Liver (tissue), 9 donors: ENCODE results near the gene DARS1. TPM values are rescaled to one million over a fixed set of nuclear protein-coding genes. Genes with fewer than 3 reads are reported as not detected.

ENCODE experiments used
- DNase-seq: peaks from one replicate; pipeline ENCODE4 v3.0.0-alpha.2; 2017; ENCODE audit warnings: low spot score
- H3K27ac ChIP-seq, 2 donors: one replicate each; pipeline ENCODE4 v1.7.0; 2013; ENCODE audit warnings: inconsistent platforms in 2 of 2, low read length in 2 of 2, control low read depth in 1 of 2, low read depth in 1 of 2, mild to moderate bottlenecking in 1 of 2
- H3K27me3 ChIP-seq, 4 donors: one replicate each; pipeline versions ENCODE4 v1.6.1 to v1.7.0; 2013; ENCODE audit warnings: low read length in 3 of 4, inconsistent platforms in 1 of 4, mild to moderate bottlenecking in 1 of 4, moderate library complexity in 1 of 4; ENCODE audit not compliant: control insufficient read depth in 4 of 4, insufficient read depth in 4 of 4
- H3K36me3 ChIP-seq, 4 donors: one replicate each; pipeline versions ENCODE4 v1.6.1 to v1.7.0; 2013; ENCODE audit warnings: low read length in 3 of 4, mild to moderate bottlenecking in 3 of 4, low read depth in 1 of 4, moderate library complexity in 1 of 4; ENCODE audit not compliant: control insufficient read depth in 4 of 4, insufficient read depth in 3 of 4
- H3K4me1 ChIP-seq, 4 donors: one replicate each; pipeline versions ENCODE4 v1.6.1 to v1.7.0; 2013; ENCODE audit warnings: low read length in 3 of 4, mild to moderate bottlenecking in 3 of 4, moderate library complexity in 1 of 4; ENCODE audit not compliant: control insufficient read depth in 4 of 4, insufficient read depth in 4 of 4
- H3K4me3 ChIP-seq, 3 donors: one replicate each; pipeline versions ENCODE4 v1.6.1 to v1.7.0; 2013; ENCODE audit warnings: low read length in 3 of 3, control low read depth in 1 of 3, low read depth in 1 of 3, mild to moderate bottlenecking in 1 of 3
- H3K9ac ChIP-seq, 2 donors: one replicate each; pipeline ENCODE4 v1.7.0; 2013; ENCODE audit warnings: low read length in 2 of 2, mild to moderate bottlenecking in 2 of 2, moderate library complexity in 2 of 2, control low read depth in 1 of 2, low read depth in 1 of 2
- H3K9me3 ChIP-seq, 4 donors: one replicate each; pipeline versions ENCODE4 v1.6.1 to v1.7.0; 2013; ENCODE audit warnings: low read length in 3 of 4; ENCODE audit not compliant: control insufficient read depth in 4 of 4
- EGR1 ChIP-seq, 2 donors: IDR thresholded peaks; 2 replicates each; pipeline ENCODE4 v1.6.1; 2016 to 2018; ENCODE audit warnings: antibody characterized with exemption in 2 of 2, low read depth in 2 of 2
- FOXA2 ChIP-seq: IDR thresholded peaks from 2 replicates; pipeline ENCODE4 v1.6.1; 2016; ENCODE audit warnings: antibody characterized with exemption
- GABPA ChIP-seq, 2 donors: IDR thresholded peaks in 1 of 2; conservative IDR thresholded peaks in 1 of 2; 2 replicates each; pipeline ENCODE4 v1.6.1; 2016; ENCODE audit warnings: antibody characterized with exemption in 2 of 2, mild to moderate bottlenecking in 1 of 2, moderate library complexity in 1 of 2
- HNF4A ChIP-seq, 2 donors: conservative IDR thresholded peaks; 2 replicates each; pipeline ENCODE4 v1.6.1; 2016; ENCODE audit warnings: antibody characterized with exemption in 2 of 2, mild to moderate bottlenecking in 2 of 2
- HNF4G ChIP-seq: IDR thresholded peaks from 2 replicates; pipeline ENCODE4 v1.6.1; 2016; ENCODE audit warnings: antibody characterized with exemption
- NR2F2 ChIP-seq: IDR thresholded peaks from 2 replicates; pipeline ENCODE4 v1.6.1; 2016; ENCODE audit warnings: antibody characterized with exemption
- RXRA ChIP-seq, 2 donors: IDR thresholded peaks; 2 replicates each; pipeline ENCODE4 v1.6.1; 2017 to 2018; ENCODE audit warnings: antibody characterized with exemption in 2 of 2, mild to moderate bottlenecking in 1 of 2
- WGBS: extraction: QIAGEN DNeasy Blood & Tissue Kit; methylation state at CpG from one replicate; pipeline ENCODE4 v1.1.7; 2013; 5-methylcytosine and 5-hydroxymethylcytosine counted together
- polyA plus RNA-seq, 2 donors: library from polyadenylated mRNA; stranded (reverse) in 1 of 2; unstranded in 1 of 2; fragments of 200-250 nt in 1 of 2; fragments of >200 nt in 1 of 2; fragmentation: Nextera tagmentation in 1 of 2; extraction: Ambion mirVana in 1 of 2; gene quantifications; one replicate each; pipeline versions ENCODE4 v1.2.1 to v1.2.3, GENCODE V29; 2013 to 2015
- total RNA-seq, 2 donors: library from RNA; depleted of rRNA; stranded (reverse); fragments of >200 nt; gene quantifications; one replicate each; pipeline ENCODE4 v1.2.3, GENCODE V29; 2014
- TF ChIP-seq, protein P1 (sequence below): IDR thresholded peaks from 2 replicates; pipeline ENCODE4 v1.6.1; 2016; ENCODE audit warnings: antibody characterized with exemption, mild to moderate bottlenecking
- TF ChIP-seq, protein P2 (sequence below): IDR thresholded peaks from 2 replicates; pipeline ENCODE4 v1.6.1; 2016; ENCODE audit warnings: antibody characterized with exemption
- donor health status: healthy.
- donor health status: healthy.
- donor health status: healthy.
- donor health status: healthy.
- donor health status: healthy.

DARS1 gene
- total and polyA plus RNA-seq, 4 donors = 25.0 to 44.1 (median 32.6) TPM

DNA sequence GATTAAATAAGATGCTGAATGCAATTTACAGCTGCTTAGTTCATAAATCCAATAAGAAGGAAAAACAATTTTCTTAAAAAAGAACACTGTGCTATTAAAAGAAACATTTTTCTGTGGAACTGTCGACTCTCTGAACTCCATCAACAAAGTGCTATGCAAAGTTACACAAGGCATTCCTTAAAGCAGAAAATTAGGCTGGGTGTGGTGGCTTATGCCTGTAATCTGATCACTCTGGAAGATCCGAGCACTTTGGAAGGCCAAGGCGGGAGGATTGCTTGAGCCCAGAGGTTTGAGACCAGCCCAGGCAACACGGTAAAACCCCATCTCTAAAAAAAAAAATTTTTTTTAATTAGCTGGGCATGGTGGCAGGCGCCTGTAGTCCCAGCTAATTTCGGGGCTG is 122.2 kb downstream of the DARS1 start (continued):
- TF ChIP-seq, protein P1, sequence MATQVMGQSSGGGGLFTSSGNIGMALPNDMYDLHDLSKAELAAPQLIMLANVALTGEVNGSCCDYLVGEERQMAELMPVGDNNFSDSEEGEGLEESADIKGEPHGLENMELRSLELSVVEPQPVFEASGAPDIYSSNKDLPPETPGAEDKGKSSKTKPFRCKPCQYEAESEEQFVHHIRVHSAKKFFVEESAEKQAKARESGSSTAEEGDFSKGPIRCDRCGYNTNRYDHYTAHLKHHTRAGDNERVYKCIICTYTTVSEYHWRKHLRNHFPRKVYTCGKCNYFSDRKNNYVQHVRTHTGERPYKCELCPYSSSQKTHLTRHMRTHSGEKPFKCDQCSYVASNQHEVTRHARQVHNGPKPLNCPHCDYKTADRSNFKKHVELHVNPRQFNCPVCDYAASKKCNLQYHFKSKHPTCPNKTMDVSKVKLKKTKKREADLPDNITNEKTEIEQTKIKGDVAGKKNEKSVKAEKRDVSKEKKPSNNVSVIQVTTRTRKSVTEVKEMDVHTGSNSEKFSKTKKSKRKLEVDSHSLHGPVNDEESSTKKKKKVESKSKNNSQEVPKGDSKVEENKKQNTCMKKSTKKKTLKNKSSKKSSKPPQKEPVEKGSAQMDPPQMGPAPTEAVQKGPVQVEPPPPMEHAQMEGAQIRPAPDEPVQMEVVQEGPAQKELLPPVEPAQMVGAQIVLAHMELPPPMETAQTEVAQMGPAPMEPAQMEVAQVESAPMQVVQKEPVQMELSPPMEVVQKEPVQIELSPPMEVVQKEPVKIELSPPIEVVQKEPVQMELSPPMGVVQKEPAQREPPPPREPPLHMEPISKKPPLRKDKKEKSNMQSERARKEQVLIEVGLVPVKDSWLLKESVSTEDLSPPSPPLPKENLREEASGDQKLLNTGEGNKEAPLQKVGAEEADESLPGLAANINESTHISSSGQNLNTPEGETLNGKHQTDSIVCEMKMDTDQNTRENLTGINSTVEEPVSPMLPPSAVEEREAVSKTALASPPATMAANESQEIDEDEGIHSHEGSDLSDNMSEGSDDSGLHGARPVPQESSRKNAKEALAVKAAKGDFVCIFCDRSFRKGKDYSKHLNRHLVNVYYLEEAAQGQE = no peak
- TF ChIP-seq HNF4G (no peak), FOXA2 (no peak), RXRA (IDR thresholded peaks at IDR 0.05) (no peak), HNF4A (conservative IDR thresholded peaks at IDR 0.05) (no peak)

DNA sequence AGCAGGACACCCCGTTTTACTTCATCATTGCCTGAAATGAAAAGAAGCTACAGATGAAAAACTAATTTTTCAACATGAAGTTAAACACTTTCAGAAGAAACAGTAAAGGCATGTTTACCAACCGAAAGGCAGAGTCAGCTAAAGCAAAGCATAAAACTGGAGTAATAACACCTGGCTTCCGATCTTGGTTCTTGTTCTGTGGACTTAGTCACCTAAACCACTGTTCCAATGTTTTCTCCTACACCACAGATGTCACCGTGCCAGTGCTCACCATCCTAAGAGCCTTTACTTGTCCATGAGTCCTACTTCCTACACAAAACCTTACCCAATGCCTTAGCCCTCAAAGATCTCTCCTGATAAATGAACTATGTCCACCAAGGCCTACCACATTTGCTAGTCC is 122.7 kb downstream of the DARS1 start:
- no peak overlapping the region for H3K9ac ChIP-seq
- no peaks in the 10 kb centered on the region for H3K27me3 ChIP-seq
- peaks cover 4 to 21% (median 15%) of the 10 kb centered on the region in 4 donors for H3K36me3 ChIP-seq
- no peak for DNase-seq
- TF ChIP-seq, protein P2, sequence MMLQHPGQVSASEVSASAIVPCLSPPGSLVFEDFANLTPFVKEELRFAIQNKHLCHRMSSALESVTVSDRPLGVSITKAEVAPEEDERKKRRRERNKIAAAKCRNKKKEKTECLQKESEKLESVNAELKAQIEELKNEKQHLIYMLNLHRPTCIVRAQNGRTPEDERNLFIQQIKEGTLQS = no peak
- no peak for TF ChIP-seq FOXA2
- TF ChIP-seq NR2F2 = no peak
- no peak for TF ChIP-seq GABPA (IDR thresholded peaks at IDR 0.05 in 1 of 2, conservative IDR thresholded peaks at IDR 0.05 in 1 of 2)
- no peak for TF ChIP-seq HNF4G
- no peak for TF ChIP-seq EGR1 (IDR thresholded peaks at IDR 0.05; ENCODE audit: low read depth in 2 of 2)
- WGBS = 94% methylated on average over 4 of the region's 4 CpGs
- no peak overlapping the region for H3K4me3 ChIP-seq
- H3K4me1 ChIP-seq = no peaks in the 10 kb centered on the region
- no peaks in the 10 kb centered on the region for H3K9me3 ChIP-seq
- no peak overlapping the region for H3K27ac ChIP-seq

Other genes starting within 250 kb of the DARS1 start
- gene UBXN4, start 243.8 kb downstream of the DARS1 start, total RNA-seq = 10 to 100 TPM; 50.9 to 83.9 TPM
- gene UBXN4, start 243.8 kb downstream of the DARS1 start, polyA plus RNA-seq = 100 to 1,000 TPM in 1 of 2 donors, 10 to 100 TPM in 1; 46.5 to 172 TPM
- gene LCT, start 148.4 kb downstream of the DARS1 start, total RNA-seq = not detected
- gene LCT, start 148.4 kb downstream of the DARS1 start, polyA plus RNA-seq = not detected
- gene MCM6, start 109.2 kb downstream of the DARS1 start, total RNA-seq = 10 to 100 TPM in 1 of 2 donors, 1 to 10 TPM in 1; 2.7 to 35.7 TPM
- gene MCM6, start 109.2 kb downstream of the DARS1 start, polyA plus RNA-seq = 1 to 10 TPM; 1.8 to 2.9 TPM
- gene CXCR4, start 132.5 kb upstream of the DARS1 start, total RNA-seq = 1 to 10 TPM; 5.0 to 9.0 TPM
- 1 to 10 TPM; 5.8 to 6.4 TPM for gene CXCR4, start 132.5 kb upstream of the DARS1 start, polyA plus RNA-seq